ENCODE measurements around the gene ANKS1A.

The ANKS1A gene

GRCh38 chr6:34973547-34974248, 84.6 kb downstream of the ANKS1A start:
- no peak for TF ChIP-seq CTCF (conservative IDR thresholded peaks at IDR 0.05)
- TF ChIP-seq ZFX (IDR thresholded peaks at IDR 0.05) = no peak
- H3K27ac ChIP-seq = no peak overlapping the region

GRCh38 chr6:34974249-34974642, 85.2 kb downstream of the ANKS1A start:
- no peak overlapping the region for H3K27ac ChIP-seq
- TF ChIP-seq CTCF (conservative IDR thresholded peaks at IDR 0.05) (no peak), ZFX (IDR thresholded peaks at IDR 0.05) (no peak)

- no peak for TF ChIP-seq CTCF (conservative IDR thresholded peaks at IDR 0.05)
- TF ChIP-seq ZFX (IDR thresholded peaks at IDR 0.05) = no peak
- no peak overlapping the region for H3K27ac ChIP-seq
Measured at GRCh38 chr6:34976239-34976638, 87.2 kb downstream of the ANKS1A start.

- H3K27ac ChIP-seq = no peak overlapping the region
- no peak for TF ChIP-seq CTCF (conservative IDR thresholded peaks at IDR 0.05)
- no peak for TF ChIP-seq ZFX (IDR thresholded peaks at IDR 0.05)
Measured at GRCh38 chr6:34979218-34979617, 90.2 kb downstream of the ANKS1A start.

GRCh38 chr6:34979994-34980393, 90.9 kb downstream of the ANKS1A start:
- TF ChIP-seq CTCF (conservative IDR thresholded peaks at IDR 0.05) (no peak), ZFX (IDR thresholded peaks at IDR 0.05) (no peak)
- H3K27ac ChIP-seq = no peak overlapping the region

- no peak overlapping the region for H3K27ac ChIP-seq
- TF ChIP-seq CTCF (conservative IDR thresholded peaks at IDR 0.05) = no peak
- TF ChIP-seq ZFX (IDR thresholded peaks at IDR 0.05) = no peak
Measured at GRCh38 chr6:34981366-34981765, 92.3 kb downstream of the ANKS1A start.

GRCh38 chr6:34981951-34982350, 92.9 kb downstream of the ANKS1A start:
- no peak overlapping the region for H3K27ac ChIP-seq
- no peak for TF ChIP-seq ZFX (IDR thresholded peaks at IDR 0.05)
- TF ChIP-seq CTCF (conservative IDR thresholded peaks at IDR 0.05) = no peak

Data from C4-2B (cell line).